IMR-90 (cell line): ENCODE results near the gene RSPH9.

Experiments
- BHLHE40 ChIP-seq: fragments of 150-350 bp; IDR thresholded peaks from 2 replicates; pipeline ENCODE4 v1.6.1; 2016; ENCODE audit warnings: mild to moderate bottlenecking, low read depth, low read length
- CHD1 ChIP-seq: IDR thresholded peaks from 2 replicates; pipeline ENCODE4 v1.6.1; 2012; ENCODE audit warnings: low read depth, low read length, improper control_type of control experiment
- CTCF ChIP-seq: conservative IDR thresholded peaks from 2 replicates; pipeline ENCODE4 v1.5.1; 2012; ENCODE audit warnings: mild to moderate bottlenecking, low read depth, low read length, improper control_type of control experiment
- ELK1 ChIP-seq: fragments of 150-350 bp; IDR thresholded peaks from 2 replicates; pipeline ENCODE4 v1.6.1; 2016; ENCODE audit warnings: low read depth, mild to moderate bottlenecking, low read length, moderate library complexity, borderline replicate concordance
- MAFK ChIP-seq: IDR thresholded peaks from 2 replicates; pipeline ENCODE4 v1.6.1; 2012; ENCODE audit warnings: low read depth, low read length, improper control_type of control experiment
- NFE2L2 ChIP-seq: fragments of 150-350 bp; IDR thresholded peaks from 2 replicates; pipeline ENCODE4 v1.6.1; 2016; ENCODE audit warnings: low read depth, mild to moderate bottlenecking, low read length
- POLR2A ChIP-seq: IDR thresholded peaks from 2 replicates; pipeline ENCODE4 v1.6.1; 2012; ENCODE audit warnings: mild to moderate bottlenecking, low read depth, low read length
- RAD21 ChIP-seq: IDR thresholded peaks from 2 replicates; pipeline ENCODE4 v1.6.1; 2012; ENCODE audit warnings: low read length, improper control_type of control experiment
- RFX5 ChIP-seq: IDR thresholded peaks from 2 replicates; pipeline ENCODE4 v1.8.0; 2012; ENCODE audit warnings: low read depth, mild to moderate bottlenecking, low read length, moderate library complexity
- SMC3 ChIP-seq: fragments of 150-350 bp; IDR thresholded peaks from 2 replicates; pipeline ENCODE4 v1.6.1; 2016; ENCODE audit warnings: low read depth, mild to moderate bottlenecking, antibody characterized with exemption, low read length, moderate library complexity
- USF2 ChIP-seq: fragments of 150-350 bp; IDR thresholded peaks from 2 replicates; pipeline ENCODE4 v1.6.1; 2017; ENCODE audit warnings: mild to moderate bottlenecking, antibody characterized with exemption, low read length, low read depth

- TF ChIP-seq POLR2A (no peak), RAD21 (no peak), CTCF (no peak), MAFK (no peak), SMC3 (no peak), ELK1 (no peak), NFE2L2 (no peak), RFX5 (no peak), BHLHE40 (no peak), USF2 (no peak), CHD1 (no peak)
Measured at GRCh38 chr6:43717389-43717788, 72.6 kb downstream of the RSPH9 start.
